GM23338 (cell line): ENCODE results near the gene GAN. TPM values are rescaled to one million over a fixed set of nuclear protein-coding genes. Genes with fewer than 3 reads are reported as not detected.

ENCODE experiments used
- ATAC-seq: fragments of 200-7000 bp; cut with Tn5 transposase; 3 replicates; pipeline ENCODE4 v1.9.1; 2020
- DNase-seq: peaks from one replicate; pipeline ENCODE4 v3.0.0-alpha.2; 2015; ENCODE audit warnings: low spot score
- H2AFZ ChIP-seq: fragments of 200-600 bp; sonication (generic); 2 replicates; pipeline ENCODE4 v1.8.0; 2016; ENCODE audit warnings: antibody characterized with exemption, mild to moderate bottlenecking, moderate library complexity
- H3F3A ChIP-seq: fragments of 200-600 bp; sonication (generic); replicated peaks from 2 replicates; pipeline ENCODE4 v1.8.0; 2017; ENCODE audit warnings: antibody characterized with exemption, mixed run types, low read depth
- H3K27ac ChIP-seq: fragments of 200-600 bp; sonication (generic); 2 replicates; pipeline ENCODE4 v1.6.1; 2016; ENCODE audit warnings: low read depth
- H3K27me3 ChIP-seq: fragments of 200-600 bp; sonication (generic); 2 replicates; pipeline ENCODE4 v1.8.0; 2016; ENCODE audit warnings: mild to moderate bottlenecking, mixed run types, moderate library complexity; ENCODE audit not compliant: insufficient read depth
- H3K36me3 ChIP-seq: fragments of 200-600 bp; sonication (generic); 2 replicates; pipeline ENCODE4 v1.8.0; 2016; ENCODE audit warnings: mild to moderate bottlenecking; ENCODE audit not compliant: insufficient read depth
- H3K4me1 ChIP-seq: fragments of 200-600 bp; sonication (generic); 2 replicates; pipeline ENCODE4 v1.8.0; 2016; ENCODE audit warnings: mild to moderate bottlenecking, moderate library complexity; ENCODE audit not compliant: insufficient read depth
- H3K4me2 ChIP-seq: fragments of 200-600 bp; sonication (generic); 2 replicates; pipeline ENCODE4 v1.7.1; 2017; ENCODE audit warnings: mixed run types
- H3K4me3 ChIP-seq: fragments of 200-600 bp; sonication (generic); 2 replicates; pipeline ENCODE4 v1.6.1; 2016; ENCODE audit warnings: mixed run types
- H3K79me2 ChIP-seq: fragments of 200-600 bp; sonication (generic); replicated peaks from 2 replicates; pipeline ENCODE4 v1.8.0; 2017; ENCODE audit warnings: mild to moderate bottlenecking; ENCODE audit not compliant: insufficient read depth
- H3K9me2 ChIP-seq: fragments of 200-600 bp; sonication (generic); 2 replicates; pipeline ENCODE4 v1.8.0; 2017; ENCODE audit not compliant: insufficient read depth
- H4K20me1 ChIP-seq: fragments of 200-600 bp; sonication (generic); replicated peaks from 2 replicates; pipeline ENCODE4 v1.8.0; 2017; ENCODE audit warnings: mild to moderate bottlenecking; ENCODE audit not compliant: insufficient read depth
- H3K27ac Mint-ChIP-seq: 2 replicates; pipeline ENCODE4 v1.8.0; 2020; ENCODE audit warnings: inconsistent platforms, mild to moderate bottlenecking, moderate library complexity, mixed read lengths
- H3K27me3 Mint-ChIP-seq: 3 replicates; pipeline ENCODE4 v1.8.0; 2022; ENCODE audit warnings: low read depth, mild to moderate bottlenecking, moderate library complexity, mixed read lengths, inconsistent platforms; ENCODE audit not compliant: insufficient read depth, poor library complexity
- H3K36me3 Mint-ChIP-seq: 3 replicates; pipeline ENCODE4 v1.8.0; 2021; ENCODE audit warnings: low read depth, mild to moderate bottlenecking, inconsistent platforms, moderate library complexity, mixed read lengths
- H3K4me1 Mint-ChIP-seq: 3 replicates; pipeline ENCODE4 v1.8.0; 2020; ENCODE audit warnings: mild to moderate bottlenecking, inconsistent platforms, mixed read lengths
- H3K4me3 Mint-ChIP-seq: 3 replicates; pipeline ENCODE4 v1.8.0; 2021; ENCODE audit warnings: moderate library complexity, mild to moderate bottlenecking, inconsistent platforms, mixed read lengths
- H3K9me3 Mint-ChIP-seq: 3 replicates; pipeline ENCODE4 v1.8.0; 2020; ENCODE audit warnings: moderate library complexity, mild to moderate bottlenecking, inconsistent platforms, mixed read lengths
- CREB1 ChIP-seq: fragments of 250-450 bp; sonication (Bioruptor Pico); IDR thresholded peaks from 2 replicates; pipeline ENCODE4 v1.5.0; 2020; ENCODE audit warnings: low read depth, mild to moderate bottlenecking, moderate library complexity
- CTCF ChIP-seq, 2 experiments: fragments of 200-600 bp in 1 of 2; sonication (generic) in 1 of 2; conservative IDR thresholded peaks; 2 replicates each; pipeline versions ENCODE4 v1.5.1 to v1.6.1; 2016 to 2017; ENCODE audit warnings: antibody characterized with exemption in 2 of 2, low read depth in 2 of 2, mild to moderate bottlenecking in 2 of 2, moderate library complexity in 1 of 2
- ETS1 ChIP-seq: IDR thresholded peaks from 2 replicates; pipeline ENCODE4 v1.6.1; 2016; ENCODE audit warnings: antibody characterized with exemption
- EZH2 ChIP-seq: fragments of 200-600 bp; sonication (generic); IDR thresholded peaks from one replicate; pipeline ENCODE4 v1.8.0; 2017; ENCODE audit warnings: antibody characterized with exemption, mild to moderate bottlenecking, low read depth; ENCODE audit not compliant: unreplicated experiment
- EZH2phosphoT487 ChIP-seq: fragments of 200-600 bp; sonication (generic); IDR thresholded peaks from one replicate; pipeline ENCODE4 v1.8.1; 2018; ENCODE audit warnings: antibody characterized with exemption; ENCODE audit not compliant: unreplicated experiment
- JUNB ChIP-seq: IDR thresholded peaks from one replicate; pipeline ENCODE4 v1.6.1; 2016; ENCODE audit warnings: antibody characterized with exemption; ENCODE audit not compliant: unreplicated experiment
- NANOG ChIP-seq: IDR thresholded peaks from 2 replicates; pipeline ENCODE4 v1.6.1; 2016; ENCODE audit warnings: antibody characterized with exemption, borderline replicate concordance
- POLR2AphosphoS5 ChIP-seq: IDR thresholded peaks from 2 replicates; pipeline ENCODE4 v1.6.1; 2016; ENCODE audit warnings: antibody characterized with exemption, low read depth
- REST ChIP-seq: IDR thresholded peaks from one replicate; pipeline ENCODE4 v1.6.1; 2018; ENCODE audit warnings: antibody characterized with exemption; ENCODE audit not compliant: unreplicated experiment
- STAT1 ChIP-seq: IDR thresholded peaks from one replicate; pipeline ENCODE4 v1.6.1; 2016; ENCODE audit warnings: antibody characterized with exemption; ENCODE audit not compliant: unreplicated experiment
- ZNF114 ChIP-seq: fragments of 250-450 bp; sonication (Bioruptor Pico); IDR thresholded peaks from 2 replicates; pipeline ENCODE4 v1.5.0; 2020; ENCODE audit warnings: mild to moderate bottlenecking, moderate library complexity
- ZNF331 ChIP-seq: fragments of 250-450 bp; sonication (Bioruptor Pico); IDR thresholded peaks from 2 replicates; pipeline ENCODE4 v1.5.0; 2020; ENCODE audit warnings: low read depth, mild to moderate bottlenecking, moderate library complexity
- ZNF462 ChIP-seq: fragments of 250-450 bp; sonication (Bioruptor Pico); IDR thresholded peaks from 2 replicates; pipeline ENCODE4 v1.5.0; 2020; ENCODE audit warnings: mild to moderate bottlenecking, moderate library complexity
- polyA plus RNA-seq: library from polyadenylated mRNA; unstranded; fragments of >200 nt; fragmentation: Nextera tagmentation; extraction: Ambion mirVana; gene quantifications from 2 replicates; pipeline ENCODE4 v1.2.1, GENCODE V29; 2016
- total RNA-seq: library from RNA; depleted of rRNA; stranded (reverse); fragments of >200 nt; shearing (Covaris generic); gene quantifications from 2 replicates; pipeline ENCODE4 v1.2.3, GENCODE V29; 2014

Gene GAN
- total and polyA plus RNA-seq, 2 experiments from 2014 or later, result 8.1 to 28.5 TPM

GRCh38 chr16:81357711-81358260 lies 43.0 kb downstream of the GAN start:
- Mint-ChIP-seq H3K36me3 (peaks cover 18% of the 10 kb centered on the region), H3K27ac (no peak overlapping the region), H3K27me3 (no peaks in the 10 kb centered on the region), H3K4me3 (no peak overlapping the region), H3K4me1 (no peaks in the 10 kb centered on the region), H3K9me3 (no peaks in the 10 kb centered on the region)
- TF ChIP-seq CREB1, result no peak
- TF ChIP-seq STAT1, result no peak
- no peak for TF ChIP-seq EZH2
- TF ChIP-seq ETS1, result no peak
- no peak for TF ChIP-seq POLR2AphosphoS5
- no peak for TF ChIP-seq ZNF114
- TF ChIP-seq NANOG, result no peak
- TF ChIP-seq ZNF462 (CRISPR knock-in tag), result no peak
- TF ChIP-seq EZH2phosphoT487, result no peak
- TF ChIP-seq REST, result no peak
- TF ChIP-seq JUNB, result no peak
- TF ChIP-seq CTCF (conservative IDR thresholded peaks at IDR 0.05; ENCODE audit: low read depth in 2 of 2), result no peak
- no peak for TF ChIP-seq ZNF331 (CRISPR knock-in tag)
- Histone ChIP-seq H3K27me3 (no peaks in the 10 kb centered on the region), H3K9me2 (no peaks in the 10 kb centered on the region), H3F3A (no peaks in the 10 kb centered on the region), H3K36me3 (peaks cover 22% of the 10 kb centered on the region), H3K4me2 (no peak overlapping the region), H4K20me1 (peaks cover 5% of the 10 kb centered on the region), H3K4me1 (no peaks in the 10 kb centered on the region), H3K4me3 (no peak overlapping the region), H2AFZ (no peak overlapping the region), H3K79me2 (peaks cover 3% of the 10 kb centered on the region), H3K27ac (no peak overlapping the region)
- DNase-seq (no peak), ATAC-seq (no peak)
